ENCODE measurements around the gene WSB1. TPM values are rescaled to one million over a fixed set of nuclear protein-coding genes. Genes with fewer than 3 reads are reported as not detected.

WSB1 gene
- total RNA-seq, 1 experiment from 2014 or later, result 66.7 TPM

GRCh38 chr17:27329146-27329805 is 35.4 kb downstream of the WSB1 start:
- no peak for DNase-seq
- Histone ChIP-seq H3K4me3 (ENCODE audit: insufficient read depth, low read depth, low read length) (no peak overlapping the region), H3K36me3 (replicated peaks; ENCODE audit: control insufficient read depth, insufficient read depth, low read length) (no peaks in the 10 kb centered on the region), H3K27me3 (ENCODE audit: control insufficient read depth, insufficient read depth, low read length) (no peaks in the 10 kb centered on the region)

- Histone ChIP-seq H3K36me3 (replicated peaks; ENCODE audit: control insufficient read depth, insufficient read depth, low read length) (no peaks in the 10 kb centered on the region), H3K27me3 (ENCODE audit: control insufficient read depth, insufficient read depth, low read length) (no peaks in the 10 kb centered on the region), H3K4me3 (ENCODE audit: insufficient read depth, low read depth, low read length) (no peak overlapping the region)
- DNase-seq, result no peak
These were observed 38.1 kb downstream of the WSB1 start for GRCh38 chr17:27332047-27332393.

GRCh38 chr17:27332485-27333409 is 38.8 kb downstream of the WSB1 start:
- peak overlapping the region; percentile 55 for H3K4me3 ChIP-seq (ENCODE audit: insufficient read depth, low read depth, low read length)
- DNase-seq, result peak; percentile 94
- H3K36me3 ChIP-seq (replicated peaks; ENCODE audit: control insufficient read depth, insufficient read depth, low read length), result no peaks in the 10 kb centered on the region
- H3K27me3 ChIP-seq (ENCODE audit: control insufficient read depth, insufficient read depth, low read length), result no peaks in the 10 kb centered on the region

- Histone ChIP-seq H3K36me3 (replicated peaks; ENCODE audit: control insufficient read depth, insufficient read depth, low read length) (no peaks in the 10 kb centered on the region), H3K4me3 (ENCODE audit: insufficient read depth, low read depth, low read length) (peak overlapping the region; percentile 55), H3K27me3 (ENCODE audit: control insufficient read depth, insufficient read depth, low read length) (no peaks in the 10 kb centered on the region)
- no peak for DNase-seq
These were observed 39.6 kb downstream of the WSB1 start for GRCh38 chr17:27333410-27333980.

DNA sequence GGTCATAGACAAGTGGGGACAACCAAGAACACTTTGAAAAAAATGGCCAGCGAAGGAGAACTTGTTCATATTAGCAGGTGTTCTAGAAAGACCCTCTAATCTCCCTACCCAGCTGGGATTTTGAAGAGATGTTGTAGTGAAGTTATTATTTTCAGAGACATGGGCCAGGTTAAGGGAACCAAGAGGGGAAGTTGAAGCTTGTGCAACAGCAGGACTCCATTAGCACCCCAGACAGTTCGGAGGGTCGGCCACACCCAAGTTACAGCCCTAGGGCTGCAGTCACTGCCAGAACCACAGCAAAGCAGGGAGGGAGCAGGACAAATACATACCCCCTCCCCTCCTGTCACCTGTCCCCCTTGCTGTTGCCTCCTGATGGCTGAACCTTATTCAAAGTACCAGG is 42.3 kb downstream of the WSB1 start:
- no peak for DNase-seq
- Histone ChIP-seq H3K4me3 (ENCODE audit: insufficient read depth, low read depth, low read length) (no peak overlapping the region), H3K36me3 (replicated peaks; ENCODE audit: control insufficient read depth, insufficient read depth, low read length) (no peaks in the 10 kb centered on the region), H3K27me3 (ENCODE audit: control insufficient read depth, insufficient read depth, low read length) (no peaks in the 10 kb centered on the region)

DNA sequence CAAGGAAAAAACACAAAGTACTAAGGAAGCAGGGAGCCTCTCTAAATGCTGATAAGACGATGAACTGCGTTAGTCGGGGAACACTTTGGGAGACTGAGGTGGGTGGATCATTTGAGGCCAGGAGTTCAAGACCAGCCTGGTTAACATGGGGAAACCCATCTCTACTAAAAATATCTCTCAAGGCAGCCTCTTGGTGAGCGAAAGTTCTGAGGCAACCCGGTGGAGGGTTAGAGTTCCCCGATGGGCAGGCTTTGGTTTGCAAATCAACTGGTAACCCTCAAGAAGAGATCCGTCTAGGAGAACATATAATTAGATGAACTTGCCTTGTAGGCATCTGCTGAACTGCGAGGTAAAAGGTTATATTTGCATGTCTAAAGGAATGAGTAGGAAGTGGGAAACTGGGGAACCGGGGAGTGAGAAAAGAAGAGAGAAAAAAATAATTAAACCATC is 44.6 kb downstream of the WSB1 start:
- no peak for DNase-seq
- Histone ChIP-seq H3K27me3 (ENCODE audit: control insufficient read depth, insufficient read depth, low read length) (no peaks in the 10 kb centered on the region), H3K36me3 (replicated peaks; ENCODE audit: control insufficient read depth, insufficient read depth, low read length) (no peaks in the 10 kb centered on the region), H3K4me3 (ENCODE audit: insufficient read depth, low read depth, low read length) (no peak overlapping the region)

- Histone ChIP-seq H3K36me3 (replicated peaks; ENCODE audit: control insufficient read depth, insufficient read depth, low read length) (no peaks in the 10 kb centered on the region), H3K4me3 (ENCODE audit: insufficient read depth, low read depth, low read length) (no peak overlapping the region)
These were observed 45.4 kb downstream of the WSB1 start for GRCh38 chr17:27339198-27339835.

GRCh38 chr17:27339836-27340550 is 46.1 kb downstream of the WSB1 start:
- no peak for DNase-seq
- Histone ChIP-seq H3K27me3 (ENCODE audit: control insufficient read depth, insufficient read depth, low read length) (no peaks in the 10 kb centered on the region), H3K36me3 (replicated peaks; ENCODE audit: control insufficient read depth, insufficient read depth, low read length) (no peaks in the 10 kb centered on the region), H3K4me3 (ENCODE audit: insufficient read depth, low read depth, low read length) (no peak overlapping the region)

More at GRCh38 chr17:27339198-27339835, 45.4 kb downstream of the WSB1 start:
- no peak for DNase-seq
- no peaks in the 10 kb centered on the region for H3K27me3 ChIP-seq (ENCODE audit: control insufficient read depth, insufficient read depth, low read length)

- no peak overlapping the region for H3K4me3 ChIP-seq (ENCODE audit: insufficient read depth, low read depth, low read length)
- H3K36me3 ChIP-seq (replicated peaks; ENCODE audit: control insufficient read depth, insufficient read depth, low read length), result no peaks in the 10 kb centered on the region
- DNase-seq, result no peak
- H3K27me3 ChIP-seq (ENCODE audit: control insufficient read depth, insufficient read depth, low read length), result no peaks in the 10 kb centered on the region
These were observed 46.7 kb downstream of the WSB1 start for GRCh38 chr17:27340575-27340974.

DNA sequence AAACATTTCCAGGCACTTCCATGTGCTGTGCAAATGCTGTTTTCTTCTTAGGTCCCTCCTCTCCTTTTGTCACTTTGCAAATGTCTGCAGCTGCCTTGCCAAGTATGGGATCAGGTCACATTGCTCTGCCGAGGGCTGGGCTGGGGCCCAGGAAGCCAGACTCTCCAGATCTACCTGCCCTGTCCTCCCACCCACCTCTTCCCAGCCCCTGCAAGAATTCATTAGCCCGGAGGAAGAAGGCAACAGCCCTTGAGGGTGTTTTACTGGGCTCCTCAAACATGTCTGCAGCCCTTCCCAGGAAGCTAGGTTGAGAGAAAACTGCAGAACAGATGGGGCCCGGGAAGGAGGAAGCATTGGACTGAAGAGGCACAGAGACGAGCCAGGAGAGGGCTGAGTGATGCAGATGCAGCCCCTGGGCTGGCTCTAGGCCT is 47.1 kb downstream of the WSB1 start:
- Histone ChIP-seq H3K36me3 (replicated peaks; ENCODE audit: control insufficient read depth, insufficient read depth, low read length) (no peaks in the 10 kb centered on the region), H3K27me3 (ENCODE audit: control insufficient read depth, insufficient read depth, low read length) (no peaks in the 10 kb centered on the region), H3K4me3 (ENCODE audit: insufficient read depth, low read depth, low read length) (no peak overlapping the region)
- no peak for DNase-seq

GRCh38 chr17:27342059-27342458 is 48.1 kb downstream of the WSB1 start:
- no peaks in the 10 kb centered on the region for H3K36me3 ChIP-seq (replicated peaks; ENCODE audit: control insufficient read depth, insufficient read depth, low read length)

GRCh38 chr17:27343294-27343693 is 49.4 kb downstream of the WSB1 start:
- DNase-seq, result no peak
- no peaks in the 10 kb centered on the region for H3K36me3 ChIP-seq (replicated peaks; ENCODE audit: control insufficient read depth, insufficient read depth, low read length)
- no peak overlapping the region for H3K4me3 ChIP-seq (ENCODE audit: insufficient read depth, low read depth, low read length)
- no peaks in the 10 kb centered on the region for H3K27me3 ChIP-seq (ENCODE audit: control insufficient read depth, insufficient read depth, low read length)

More at GRCh38 chr17:27342059-27342458, 48.1 kb downstream of the WSB1 start:
- DNase-seq, result no peak
- no peaks in the 10 kb centered on the region for H3K27me3 ChIP-seq (ENCODE audit: control insufficient read depth, insufficient read depth, low read length)
- no peak overlapping the region for H3K4me3 ChIP-seq (ENCODE audit: insufficient read depth, low read depth, low read length)

- no peaks in the 10 kb centered on the region for H3K27me3 ChIP-seq (ENCODE audit: control insufficient read depth, insufficient read depth, low read length)
- no peak overlapping the region for H3K4me3 ChIP-seq (ENCODE audit: insufficient read depth, low read depth, low read length)
- DNase-seq, result no peak
- H3K36me3 ChIP-seq (replicated peaks; ENCODE audit: control insufficient read depth, insufficient read depth, low read length), result no peaks in the 10 kb centered on the region
These were observed 50.2 kb downstream of the WSB1 start for GRCh38 chr17:27343977-27344607.

Data from H7 (cell line).